NCI-H345 treated with DMSO at 0.1 percent for 48 hours (cell line): ENCODE data around the gene TMEM266.

Source experiments
- DNase-seq: peaks from one replicate; lab custom pipeline; 2025; ENCODE audit not compliant: unreplicated experiment; lab: John Stamatoyannopoulos, UW

The TMEM266 gene

DNA sequence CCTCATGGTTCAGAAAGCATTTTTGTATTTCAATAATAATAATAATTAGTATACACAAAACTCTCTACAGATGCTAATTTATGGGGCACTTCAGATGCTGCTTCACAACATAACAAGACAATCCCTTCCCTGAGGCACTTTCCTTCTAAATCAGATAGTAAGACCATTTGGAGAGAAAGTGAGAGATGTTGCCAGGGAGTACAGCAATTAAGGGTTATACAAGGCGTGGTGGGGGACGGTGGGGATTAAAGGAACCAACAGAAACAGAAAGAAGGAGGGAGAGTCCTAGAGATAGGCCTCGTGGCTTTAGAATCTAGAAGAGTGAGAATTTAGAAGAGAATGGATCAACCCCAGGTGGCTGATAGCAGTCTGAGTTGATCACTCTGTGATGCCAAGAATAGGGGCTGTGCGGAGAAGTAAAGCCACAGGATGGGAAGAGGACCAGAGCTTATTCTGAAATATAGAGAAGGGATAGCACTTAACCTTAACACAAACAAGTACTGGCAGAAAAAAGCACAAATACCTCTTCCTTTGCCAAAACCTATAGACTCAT is 174.6 kb downstream of the TMEM266 start:
- DNase-seq: no peak

DNA sequence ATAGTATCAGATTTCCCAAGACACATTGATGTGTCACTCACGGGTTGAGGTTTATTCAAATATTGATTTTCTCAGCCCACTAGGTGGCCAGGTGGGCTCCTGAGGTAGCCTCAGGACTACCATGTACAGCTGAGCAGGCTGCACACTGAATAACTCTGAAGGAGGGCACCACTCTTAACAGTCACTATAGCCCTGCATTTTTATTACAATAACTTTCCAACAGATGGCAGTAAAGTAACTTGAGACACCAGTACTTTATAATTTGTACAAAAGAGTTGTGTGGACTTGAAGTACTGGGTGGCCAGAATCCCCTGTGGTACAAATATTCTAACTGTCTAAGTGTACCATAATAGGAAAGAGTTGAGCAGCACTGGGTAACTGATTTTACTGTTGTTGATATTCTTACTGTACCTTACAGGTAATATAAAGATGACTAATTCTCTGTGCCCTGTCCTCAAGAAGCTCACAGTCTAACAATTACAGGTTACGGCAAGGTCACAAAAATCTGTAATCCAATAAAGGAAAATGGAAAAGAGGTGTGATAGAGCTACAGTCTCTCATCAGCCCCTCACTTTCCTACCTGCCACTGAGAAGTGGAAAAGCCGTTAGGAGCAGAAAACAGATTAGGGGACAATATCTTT is 175.5 kb downstream of the TMEM266 start:
- peak; percentile 11 for DNase-seq

DNA sequence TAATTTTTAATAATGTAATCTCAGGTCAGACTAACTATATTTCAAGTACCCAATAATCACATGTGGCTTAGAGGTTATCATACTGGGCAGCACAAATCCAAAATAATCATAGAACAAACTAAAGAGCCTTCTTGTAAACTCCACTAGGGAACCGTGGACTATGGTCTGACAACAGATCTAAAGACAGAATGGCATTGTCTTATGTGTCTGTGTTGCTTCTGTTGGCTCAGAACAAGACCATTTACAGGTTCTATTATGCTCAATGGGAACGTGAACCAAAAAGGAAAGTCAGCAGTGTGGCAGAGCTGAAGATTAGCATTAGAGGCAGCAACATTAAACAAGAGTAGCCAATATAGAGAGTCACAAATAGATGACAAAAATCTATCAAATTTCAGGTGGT is 176.6 kb downstream of the TMEM266 start:
- DNase-seq: no peak

DNA sequence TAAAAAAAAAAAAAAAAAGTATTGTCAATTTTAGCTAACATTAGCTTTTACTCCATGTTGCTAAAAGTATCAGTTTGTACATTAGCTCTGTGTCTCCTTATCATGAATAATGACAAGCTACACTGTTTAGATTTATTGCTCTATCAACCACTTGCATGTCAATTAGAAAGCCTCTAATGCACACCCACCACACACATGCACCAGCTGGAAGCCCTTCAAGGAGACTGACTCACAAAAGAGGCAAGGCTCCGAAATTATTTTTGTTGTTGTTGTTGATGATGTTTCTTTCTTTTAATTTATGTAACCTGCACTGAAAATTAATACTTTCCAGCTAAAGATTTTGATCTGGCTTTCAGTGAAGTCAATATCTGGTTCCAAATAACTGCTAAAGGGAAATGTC is 180.0 kb downstream of the TMEM266 start:
- DNase-seq: no peak

DNA sequence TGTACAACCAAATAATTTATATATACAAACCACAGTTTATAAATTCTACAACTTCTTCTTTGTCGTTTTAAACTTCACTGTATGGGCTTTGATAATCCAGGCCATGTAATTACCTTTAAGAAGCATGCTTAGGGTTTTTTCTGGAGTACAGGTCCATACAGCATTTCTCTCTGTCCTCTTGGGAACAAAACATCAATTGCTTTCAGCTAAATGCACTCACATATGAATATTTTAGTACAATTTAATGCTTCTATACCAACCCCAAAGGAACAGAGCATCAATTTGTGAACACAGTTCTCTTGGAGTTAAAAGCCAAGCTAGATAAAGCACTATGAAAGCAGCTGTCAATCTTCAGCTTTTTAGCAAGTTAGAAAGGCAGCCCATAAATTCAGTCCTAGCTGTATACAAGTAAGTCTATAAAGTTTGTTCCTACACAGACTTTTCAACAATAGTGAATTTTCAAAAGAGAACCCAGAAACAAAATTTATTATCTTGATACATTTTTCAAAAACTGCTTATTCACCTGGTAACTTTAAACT is 185.4 kb downstream of the TMEM266 start:
- no peak for DNase-seq

DNA sequence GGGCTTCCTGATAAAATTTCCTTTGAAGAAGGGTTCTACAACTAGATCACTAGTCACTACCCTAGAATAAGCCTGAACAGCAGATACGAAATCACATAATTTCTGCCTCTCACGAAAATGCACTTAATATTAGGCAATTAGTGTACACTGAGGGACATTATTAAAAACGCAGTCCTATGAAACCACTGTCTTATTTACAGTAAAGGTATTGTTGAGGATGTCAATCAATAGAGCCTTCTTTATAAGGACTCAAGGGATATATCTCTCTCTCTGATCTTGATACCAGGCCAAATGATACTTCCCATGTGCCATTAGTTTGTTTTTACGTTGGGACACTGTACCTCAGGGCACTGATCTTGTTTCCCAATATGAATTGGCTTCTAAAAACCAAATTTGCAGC is 191.9 kb downstream of the TMEM266 start:
- no peak for DNase-seq

DNA sequence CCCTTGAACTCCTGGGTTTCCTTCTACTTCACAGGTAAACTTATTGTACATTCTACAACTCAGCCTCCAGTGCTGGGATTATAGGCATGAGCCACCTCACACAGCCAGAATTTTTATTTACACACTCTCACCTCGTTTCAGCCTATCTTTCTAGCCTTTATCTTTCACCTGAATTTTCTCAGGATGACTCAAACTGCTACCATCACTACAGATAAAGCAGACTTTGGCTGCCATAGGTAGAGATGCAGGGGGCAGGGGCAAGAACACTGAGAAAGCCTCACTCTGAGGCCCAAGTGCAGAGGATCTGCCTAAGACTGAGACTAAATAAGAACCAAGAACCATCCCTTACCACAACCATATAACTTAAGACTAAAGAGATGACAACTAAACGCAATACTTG is 192.5 kb downstream of the TMEM266 start:
- no peak for DNase-seq

DNA sequence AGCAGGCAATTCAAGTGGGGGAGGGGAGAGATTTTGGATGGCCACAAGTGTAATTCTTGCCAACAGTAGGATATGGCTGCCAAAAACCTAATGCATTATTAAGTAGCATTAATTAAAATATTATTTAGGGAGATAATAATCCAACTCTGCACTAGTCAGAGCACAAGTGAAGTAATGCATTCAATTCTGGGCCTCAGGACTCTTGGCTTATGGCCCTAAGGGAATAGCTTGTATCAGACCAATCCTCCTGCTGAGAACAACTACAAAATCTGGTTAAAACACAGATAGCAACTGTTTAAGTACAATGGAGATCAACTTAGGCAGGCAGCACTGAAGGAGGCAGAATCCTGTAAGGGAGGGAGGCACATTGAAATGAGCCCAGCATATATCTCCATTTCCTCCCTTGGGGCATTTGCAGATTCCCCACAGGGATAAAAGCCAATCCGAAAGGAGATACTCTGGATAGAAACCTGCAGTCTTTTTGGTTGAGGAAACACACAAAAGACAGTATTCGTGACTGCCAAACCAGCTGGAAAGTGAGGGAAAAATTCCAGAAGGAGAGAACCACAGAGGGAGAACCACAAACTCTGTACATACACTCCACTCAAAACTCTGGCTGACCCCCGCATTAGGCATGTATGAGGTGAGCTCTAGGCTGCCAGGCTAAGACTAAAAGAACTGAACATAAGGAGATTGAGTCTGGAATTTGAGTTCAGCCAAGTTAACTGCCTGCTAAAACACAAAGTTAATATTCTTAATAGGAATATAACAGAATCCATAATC is 194.1 kb downstream of the TMEM266 start:
- no peak for DNase-seq
